Heart left ventricle (tissue), 16 donors: Measurements from ENCODE around the gene ZNF429. TPM values are rescaled to one million over a fixed set of nuclear protein-coding genes. Genes with fewer than 3 reads are reported as not detected.
A peak's percentile ranks its signal among the peaks of the same experiment; 100 is the strongest.

ENCODE experiments used
- ATAC-seq, 4 donors: fragments of 200-7000 bp; cut with Tn5 transposase; one replicate each; pipeline ENCODE4 v1.9.1; 2020 to 2022; ENCODE audit warnings: moderate library complexity in 4 of 4, mild to moderate bottlenecking in 3 of 4, moderate number of reproducible peaks in 1 of 4
- DNase-seq, 5 donors: peaks; one replicate each; pipeline ENCODE4 v3.0.0-alpha.2; 2020
- H3K27ac ChIP-seq, 12 donors: fragments of 200-600 bp; sonication (generic) in 4 of 12; one replicate each; pipeline versions ENCODE4 v1.5.0 to v1.8.0; 2016 to 2022; ENCODE audit warnings: mild to moderate bottlenecking in 2 of 12
- H3K27me3 ChIP-seq, 9 donors: fragments of 200-600 bp; sonication (generic) in 2 of 9; one replicate each; pipeline versions ENCODE4 v1.5.1 to v1.8.0; 2016 to 2022; ENCODE audit warnings: mild to moderate bottlenecking in 3 of 9
- H3K36me3 ChIP-seq, 9 donors: fragments of 200-600 bp; sonication (generic) in 2 of 9; one replicate each; pipeline versions ENCODE4 v1.5.0 to v1.8.0; 2018 to 2022; ENCODE audit warnings: mild to moderate bottlenecking in 2 of 9
- H3K4me1 ChIP-seq, 12 donors: fragments of 200-600 bp; sonication (generic) in 4 of 12; one replicate each; pipeline versions ENCODE4 v1.5.0 to v1.8.0; 2016 to 2022; ENCODE audit warnings: mild to moderate bottlenecking in 3 of 12
- H3K4me3 ChIP-seq, 12 donors: fragments of 200-600 bp; sonication (generic) in 4 of 12; one replicate each; pipeline versions ENCODE4 v1.5.0 to v1.8.0; 2017 to 2022; ENCODE audit warnings: mild to moderate bottlenecking in 9 of 12, moderate library complexity in 4 of 12
- H3K9me3 ChIP-seq, 12 donors: fragments of 200-600 bp; sonication (generic) in 4 of 12; one replicate each; pipeline versions ENCODE4 v1.5.0 to v1.8.0; 2016 to 2022; ENCODE audit warnings: mild to moderate bottlenecking in 1 of 12
- POLR2A ChIP-seq, 2 donors: fragments of 450-650 bp; IDR thresholded peaks; one replicate each; pipeline ENCODE4 v1.6.1; 2017; ENCODE audit warnings: antibody characterized with exemption in 2 of 2, mild to moderate bottlenecking in 2 of 2, moderate library complexity in 2 of 2
- WGBS, 4 donors: extraction: QIAGEN DNeasy Blood & Tissue Kit in 2 of 4; methylation state at CpG; one replicate each; pipeline versions ENCODE4 v1.1.5 to v1.1.7; 2013 to 2018; 5-methylcytosine and 5-hydroxymethylcytosine counted together
- intact Hi-C, 10 donors: fragments of 100-400 bp; cut with DNase I; formaldehyde crosslinking; loops; one replicate each; pipeline versions ENCODE4 v1.11.1 to v1.14.2; 2022
- polyA plus RNA-seq, 2 donors: library from polyadenylated mRNA; stranded (reverse); fragments of 200-250 nt; gene quantifications; one replicate each; pipeline ENCODE4 v1.2.3, GENCODE V29; 2013
- total RNA-seq, 9 donors: library from RNA; depleted of rRNA in 2 of 9; stranded (reverse); fragments of >200 nt in 2 of 9; fragmentation: NEBNext Ultra II Directional in 3 of 9; extraction: Animal tissue kit (Norgen Biotek cat#: 25700) in 3 of 9; gene quantifications; one replicate each; pipeline versions ENCODE4 v1.1.0 to v1.2.4, GENCODE V29; 2016 to 2023
- TF ChIP-seq, protein P1 (sequence below), 12 donors: fragments of 200-600 bp; sonication (generic) in 4 of 12; IDR thresholded peaks; one replicate each; pipeline versions ENCODE4 v1.5.0 to v1.8.0; 2018 to 2022; ENCODE audit warnings: antibody characterized with exemption in 12 of 12, mild to moderate bottlenecking in 5 of 12
- donor health status: ischemic (EF 13 %, LVEDD 7.1; RV severe dilation, severe dysfunction).
- donor health status: healthy with polysubstance abuse.
- donor health status: DM: no; HTN: yes; CAD: no.
- donor health status: DM: no; HTN: no; CAD: no.
- donor health status: ischemic (EF 25% LVEDD 6.9; RV normal size, moderate dysfunction).
- donor health status: ischemic (EF 25% LVEDD 5.7; RV mildly dilated, moderate dysfunction).
- donor health status: healthy.
- donor health status: DM: yes; HTN: yes; CAD: no.
- donor health status: ischemic (EF 35%, LVEDD 5.7; RV mildly dilated, moderate dysfunction).
- donor health status: nonischemic (EF 11% LVEDD 7.7; RV severe dilation, severe dysfunction).
- donor health status: DM: yes; HTN: yes; CAD: no.
- donor health status: PGD.
- donor health status: ischemic (EF 29% LVEDD 5.4; RV normal size, mild dysfunction).
- donor health status: nonischemic (EF 23%, LVEDD 6.1; RV moderate dilation, normal function).

Gene ZNF429
- total and polyA plus RNA-seq, 11 donors = 4.5 to 10.1 (median 8.2) TPM

DNA sequence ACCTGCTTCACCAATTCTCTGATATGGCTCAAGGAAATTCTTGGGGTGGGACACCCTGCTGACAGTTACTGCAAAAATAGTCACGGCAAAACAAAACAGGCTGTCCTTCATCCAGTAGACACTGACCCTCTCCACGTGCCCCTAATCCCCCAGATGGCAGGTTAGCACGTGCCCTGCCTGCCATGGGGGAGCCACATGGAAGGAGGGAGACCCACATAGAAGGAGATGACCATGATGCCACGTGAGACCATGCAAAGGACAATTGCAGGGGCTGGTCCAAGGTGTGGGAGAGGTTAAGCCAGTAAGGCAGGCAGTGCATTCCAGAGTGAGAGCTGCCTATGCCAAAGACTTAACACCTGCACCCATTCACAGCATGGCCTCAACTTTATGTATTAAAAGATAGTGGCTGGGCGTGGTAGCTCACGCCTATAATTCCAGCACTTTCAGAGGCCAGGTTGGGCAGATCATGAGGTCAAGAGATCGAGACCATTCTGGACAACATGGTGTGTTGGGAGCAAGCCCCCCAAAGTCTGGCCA, 82.7 kb downstream of the ZNF429 start:
- intact Hi-C loops = no loop called here
- Histone ChIP-seq H3K4me3 (peak overlapping the region in 1 of 12 donors; percentile 94), H3K4me1 (peaks cover 0 to 23% (median 0%) of the 10 kb centered on the region in 12 donors), H3K36me3 (no peaks in the 10 kb centered on the region), H3K27me3 (peaks cover 0 to 12% (median 0%) of the 10 kb centered on the region in 9 donors), H3K9me3 (peaks cover 0 to 7% (median 0%) of the 10 kb centered on the region in 12 donors), H3K27ac (no peak overlapping the region)
- ATAC-seq = no peak
- DNase-seq = no peak
- 85 to 87% (median 86%) methylated on average over 6 to 7 of the region's 7 CpGs for WGBS, 4 donors
- TF ChIP-seq, protein P1, sequence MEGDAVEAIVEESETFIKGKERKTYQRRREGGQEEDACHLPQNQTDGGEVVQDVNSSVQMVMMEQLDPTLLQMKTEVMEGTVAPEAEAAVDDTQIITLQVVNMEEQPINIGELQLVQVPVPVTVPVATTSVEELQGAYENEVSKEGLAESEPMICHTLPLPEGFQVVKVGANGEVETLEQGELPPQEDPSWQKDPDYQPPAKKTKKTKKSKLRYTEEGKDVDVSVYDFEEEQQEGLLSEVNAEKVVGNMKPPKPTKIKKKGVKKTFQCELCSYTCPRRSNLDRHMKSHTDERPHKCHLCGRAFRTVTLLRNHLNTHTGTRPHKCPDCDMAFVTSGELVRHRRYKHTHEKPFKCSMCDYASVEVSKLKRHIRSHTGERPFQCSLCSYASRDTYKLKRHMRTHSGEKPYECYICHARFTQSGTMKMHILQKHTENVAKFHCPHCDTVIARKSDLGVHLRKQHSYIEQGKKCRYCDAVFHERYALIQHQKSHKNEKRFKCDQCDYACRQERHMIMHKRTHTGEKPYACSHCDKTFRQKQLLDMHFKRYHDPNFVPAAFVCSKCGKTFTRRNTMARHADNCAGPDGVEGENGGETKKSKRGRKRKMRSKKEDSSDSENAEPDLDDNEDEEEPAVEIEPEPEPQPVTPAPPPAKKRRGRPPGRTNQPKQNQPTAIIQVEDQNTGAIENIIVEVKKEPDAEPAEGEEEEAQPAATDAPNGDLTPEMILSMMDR (IDR thresholded peaks at IDR 0.05) = no peak
- no peak for TF ChIP-seq POLR2A (IDR thresholded peaks at IDR 0.05)

DNA sequence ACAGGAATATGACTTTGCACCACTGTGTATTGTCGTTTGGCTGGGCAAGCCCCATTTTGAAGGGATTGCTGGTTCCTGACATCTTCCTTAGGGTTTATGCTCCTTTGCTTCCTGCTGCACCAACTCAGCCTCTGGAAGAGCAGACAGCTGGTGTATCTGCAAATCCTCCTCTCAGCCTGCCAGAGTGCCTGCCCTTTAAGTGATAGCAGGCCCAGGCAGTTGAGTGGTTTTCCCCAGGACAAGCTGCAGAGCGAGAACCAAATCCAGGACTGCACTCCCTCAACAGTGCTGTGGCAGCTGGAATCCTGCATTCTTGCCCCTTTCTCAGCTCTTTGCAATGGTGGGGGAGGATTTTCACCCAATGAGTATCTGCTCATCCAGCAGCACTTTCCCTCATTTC, 85.5 kb downstream of the ZNF429 start:
- ATAC-seq (peak in 2 of 4 donors; percentile 50 to 55), DNase-seq (peak in 1 of 5 donors; percentile 40)
- WGBS, 4 donors = 26 to 50% (median 47%) methylated on average over 2 of the region's 2 CpGs
- H3K27me3 ChIP-seq = peaks cover 0 to 12% (median 0%) of the 10 kb centered on the region in 9 donors
- no peak overlapping the region for H3K27ac ChIP-seq
- intact Hi-C loops = no loop called here
- H3K4me1 ChIP-seq = peaks cover 0 to 15% (median 0%) of the 10 kb centered on the region in 12 donors
- H3K36me3 ChIP-seq = no peaks in the 10 kb centered on the region
- H3K4me3 ChIP-seq = no peak overlapping the region
- H3K9me3 ChIP-seq = no peaks in the 10 kb centered on the region
- TF ChIP-seq, protein P1 (IDR thresholded peaks at IDR 0.05) = no peak
- TF ChIP-seq POLR2A (IDR thresholded peaks at IDR 0.05) = no peak

DNA sequence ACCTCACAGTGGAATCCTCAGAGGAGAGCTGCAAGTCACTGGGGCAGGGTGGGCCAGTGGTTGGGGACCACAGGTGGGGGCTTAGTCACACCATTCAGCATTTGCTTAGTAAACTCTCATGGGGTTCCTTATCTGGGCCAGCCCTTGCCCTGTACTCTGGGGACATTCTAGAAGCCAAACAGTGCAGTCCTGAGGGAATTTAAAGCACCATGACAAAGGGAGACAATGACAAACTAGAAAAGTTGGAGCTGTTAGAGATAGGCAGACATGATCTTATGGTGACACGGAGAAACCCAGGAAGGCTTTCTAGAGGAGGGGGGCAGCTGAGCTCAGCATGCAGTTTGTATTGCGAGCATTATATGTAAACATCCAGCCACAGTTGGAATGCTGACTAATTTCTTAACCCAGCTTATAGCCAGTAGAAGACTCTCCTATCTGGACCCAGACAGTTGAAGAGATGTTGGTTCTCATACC, 87.6 kb downstream of the ZNF429 start:
- H3K27me3 ChIP-seq = no peaks in the 10 kb centered on the region
- TF ChIP-seq POLR2A (IDR thresholded peaks at IDR 0.05) = no peak
- TF ChIP-seq, protein P1 (IDR thresholded peaks at IDR 0.05) = no peak
- no peak overlapping the region for H3K4me3 ChIP-seq
- peaks cover 0 to 6% (median 0%) of the 10 kb centered on the region in 9 donors for H3K36me3 ChIP-seq
- intact Hi-C loops = no loop called here
- peaks cover 0 to 15% (median 0%) of the 10 kb centered on the region in 12 donors for H3K4me1 ChIP-seq
- DNase-seq (no peak), ATAC-seq (no peak)
- no peak overlapping the region for H3K27ac ChIP-seq
- 75 to 91% (median 87%) methylated on average over 2 of the region's 2 CpGs for WGBS, 4 donors
- H3K9me3 ChIP-seq = no peaks in the 10 kb centered on the region

DNA sequence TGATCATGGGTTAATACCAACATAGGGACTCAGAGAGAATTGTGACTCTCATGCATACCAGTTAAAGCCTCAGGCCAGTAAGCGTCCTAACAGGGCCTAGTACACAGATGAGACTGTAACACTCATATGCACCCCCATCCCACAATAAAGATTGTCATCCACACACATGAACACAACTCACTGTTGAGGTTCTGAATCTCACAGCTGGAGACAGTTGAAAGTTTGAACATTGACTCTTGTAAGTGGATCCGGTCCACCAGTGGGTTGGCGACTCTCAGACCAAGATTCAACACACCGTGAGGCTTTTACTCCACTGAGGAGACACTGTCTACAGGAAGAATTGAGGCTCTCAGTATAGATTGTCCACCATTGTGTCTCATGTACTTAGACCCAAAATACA, 88.1 kb downstream of the ZNF429 start:
- Histone ChIP-seq H3K4me3 (no peak overlapping the region), H3K27ac (peak overlapping the region in 1 of 12 donors; percentile 30), H3K27me3 (no peaks in the 10 kb centered on the region), H3K36me3 (peaks cover 0 to 6% (median 0%) of the 10 kb centered on the region in 9 donors), H3K4me1 (peaks cover 0 to 15% (median 0%) of the 10 kb centered on the region in 12 donors), H3K9me3 (no peaks in the 10 kb centered on the region)
- WGBS, 4 donors = 87 to 93% (median 88%) methylated on average over 4 of the region's 4 CpGs
- DNase-seq = no peak
- intact Hi-C loops = no loop called here
- TF ChIP-seq, protein P1 (IDR thresholded peaks at IDR 0.05) = no peak
- no peak for TF ChIP-seq POLR2A (IDR thresholded peaks at IDR 0.05)
- ATAC-seq = no peak
